ENCODE data around the gene TBC1D22A. TPM values are rescaled to one million over a fixed set of nuclear protein-coding genes. Genes with fewer than 3 reads are reported as not detected.

Gene TBC1D22A
- total and polyA plus RNA-seq, 11 donors = 9.4 to 30.7 (median 18.6) TPM

- peaks cover 0 to 6% (median 3%) of the 10 kb centered on the region in 12 donors for H3K9me3 ChIP-seq
- H3K36me3 ChIP-seq = no peaks in the 10 kb centered on the region
- no peaks in the 10 kb centered on the region for H3K27me3 ChIP-seq
- ATAC-seq (no peak), DNase-seq (no peak)
- TF ChIP-seq POLR2A (IDR thresholded peaks at IDR 0.05) (no peak), CTCF (IDR thresholded peaks at IDR 0.05) (no peak)
- H3K27ac ChIP-seq = no peak overlapping the region
- intact Hi-C loops (cut with DNase I) = no loop called here
- H3K4me1 ChIP-seq = no peaks in the 10 kb centered on the region
- no peak overlapping the region for H3K4me3 ChIP-seq
- 83 to 88% (median 86%) methylated on average over 9 to 11 of the region's 11 CpGs for WGBS, 4 donors
Measured at GRCh38 chr22:47190957-47191670, 428.7 kb downstream of the TBC1D22A start.

GRCh38 chr22:47191671-47192650, 429.5 kb downstream of the TBC1D22A start:
- Histone ChIP-seq H3K4me1 (no peaks in the 10 kb centered on the region), H3K27me3 (no peaks in the 10 kb centered on the region), H3K4me3 (no peak overlapping the region), H3K27ac (no peak overlapping the region), H3K9me3 (no peaks in the 10 kb centered on the region), H3K36me3 (no peaks in the 10 kb centered on the region)
- TF ChIP-seq CTCF (IDR thresholded peaks at IDR 0.05) (no peak), POLR2A (IDR thresholded peaks at IDR 0.05) (no peak)
- DNase-seq (peak in 3 of 5 donors; percentile 6 to 53 (median 12)), ATAC-seq (peak in 2 of 4 donors; percentile 41 to 52)
- intact Hi-C loops (cut with DNase I) = no loop called here
- WGBS, 4 donors = 42 to 62% (median 54%) methylated on average over 20 to 25 of the region's 25 CpGs

GRCh38 chr22:47192651-47193437, 430.4 kb downstream of the TBC1D22A start:
- no peak for TF ChIP-seq POLR2A (IDR thresholded peaks at IDR 0.05)
- TF ChIP-seq CTCF (IDR thresholded peaks at IDR 0.05) = no peak
- Histone ChIP-seq H3K27me3 (peaks cover 0 to 4% (median 0%) of the 10 kb centered on the region in 9 donors), H3K4me3 (no peak overlapping the region), H3K27ac (no peak overlapping the region), H3K36me3 (no peaks in the 10 kb centered on the region), H3K9me3 (no peaks in the 10 kb centered on the region), H3K4me1 (no peaks in the 10 kb centered on the region)
- intact Hi-C loops (cut with DNase I) = no loop called here
- DNase-seq (peak in 3 of 5 donors; percentile 6 to 49 (median 14)), ATAC-seq (no peak)
- WGBS, 4 donors = 81 to 87% (median 84%) methylated on average over 29 to 32 of the region's 32 CpGs

All from heart left ventricle (tissue), 16 donors.